ENCODE results near the gene IL7R. TPM values are rescaled to one million over a fixed set of nuclear protein-coding genes. Genes with fewer than 3 reads are reported as not detected.
"Not testable (repeated sequence)": the region's sequence is repeated elsewhere in the genome, so short reads cannot be mapped to it uniquely, and the experiment has no call there.

The IL7R gene
- total RNA-seq, 1 donor: 0.81 TPM

- peak in 1 of 3 donors; percentile 10 for DNase-seq (ENCODE audit: low read depth in 2 of 3, low spot score in 2 of 3)
These were observed 13.1 kb downstream of the IL7R start for GRCh38 chr5:35869685-35870277.

- no peak for DNase-seq (ENCODE audit: low read depth in 2 of 3, low spot score in 2 of 3)
These were observed 13.9 kb downstream of the IL7R start for GRCh38 chr5:35870605-35871004.

DNA sequence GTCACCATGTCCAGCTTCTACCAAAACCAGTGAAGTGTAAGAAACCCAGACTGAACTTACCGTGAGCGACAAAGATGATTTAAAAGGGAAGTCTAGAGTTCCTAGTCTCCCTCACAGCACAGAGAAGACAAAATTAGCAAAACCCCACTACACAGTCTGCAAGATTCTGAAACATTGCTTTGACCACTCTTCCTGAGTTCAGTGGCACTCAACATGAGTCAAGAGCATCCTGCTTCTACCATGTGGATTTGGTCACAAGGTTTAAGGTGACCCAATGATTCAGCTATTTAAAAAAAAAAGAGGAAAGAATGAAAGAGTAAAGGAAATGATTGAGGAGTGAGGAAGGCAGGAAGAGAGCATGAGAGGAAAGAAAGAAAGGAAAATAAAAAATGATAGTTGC, 19.8 kb downstream of the IL7R start:
- DNase-seq (ENCODE audit: low read depth in 2 of 3, low spot score in 2 of 3): no peak

- DNase-seq (ENCODE audit: low read depth in 2 of 3, low spot score in 2 of 3): no peak
These were observed 20.2 kb downstream of the IL7R start for GRCh38 chr5:35876922-35877321.

GRCh38 chr5:35877655-35878054, 21.0 kb downstream of the IL7R start:
- no peak for DNase-seq (ENCODE audit: low read depth in 2 of 3, low spot score in 2 of 3)

GRCh38 chr5:35878079-35878478, 21.4 kb downstream of the IL7R start:
- no peak for DNase-seq (ENCODE audit: low read depth in 2 of 3, low spot score in 2 of 3)

- no peak for DNase-seq (ENCODE audit: low read depth in 2 of 3, low spot score in 2 of 3)
These were observed 22.4 kb downstream of the IL7R start for GRCh38 chr5:35879096-35879495.

DNA sequence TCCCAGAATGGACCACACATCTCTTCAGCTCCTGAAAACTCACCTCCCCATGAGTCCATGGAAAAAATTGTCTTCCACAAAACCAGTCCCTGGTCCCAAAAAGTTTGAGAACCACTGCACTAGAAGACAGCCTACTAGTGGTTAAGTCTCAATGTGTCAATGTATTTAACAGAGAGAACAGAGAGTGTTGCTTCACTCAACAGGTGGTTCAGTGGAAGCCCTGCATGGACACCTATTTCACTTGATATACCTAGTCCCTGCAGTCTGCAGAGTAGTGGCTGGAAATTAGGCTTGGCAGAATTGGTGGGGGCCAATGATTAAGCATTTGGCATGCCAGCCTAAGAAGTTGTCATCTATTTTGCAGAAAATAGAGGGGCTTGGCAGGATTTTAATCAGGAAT, 23.0 kb downstream of the IL7R start:
- no peak for DNase-seq (ENCODE audit: low read depth in 2 of 3, low spot score in 2 of 3)

- DNase-seq (ENCODE audit: low read depth in 2 of 3, low spot score in 2 of 3): no peak
These were observed 23.5 kb downstream of the IL7R start for GRCh38 chr5:35880156-35880555.

DNA sequence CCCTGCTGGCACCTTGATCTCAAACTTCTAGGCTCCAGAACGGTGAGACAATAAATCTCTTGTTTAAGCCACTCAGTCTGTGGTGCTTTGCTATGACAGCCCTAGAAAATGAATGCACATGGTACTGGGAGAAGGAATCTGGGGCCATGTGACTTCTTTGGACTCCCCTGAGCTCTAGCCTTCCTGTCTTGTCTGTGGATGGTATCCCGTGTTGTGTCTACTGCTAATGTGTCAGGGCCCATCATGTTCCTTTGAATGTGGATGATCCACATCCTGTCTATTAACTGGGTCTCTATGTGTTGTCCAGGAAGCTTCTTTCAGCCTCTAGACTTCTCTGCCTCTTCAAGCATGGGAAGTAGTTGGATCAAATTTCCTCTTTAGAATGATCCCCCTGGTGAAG, 25.1 kb downstream of the IL7R start:
- no peak for DNase-seq (ENCODE audit: low read depth in 2 of 3, low spot score in 2 of 3)

GRCh38 chr5:35884191-35884769, 27.6 kb downstream of the IL7R start:
- DNase-seq (ENCODE audit: low read depth in 2 of 3, low spot score in 2 of 3): peak in 2 of 3 donors; percentile 22 to 71

GRCh38 chr5:35884773-35885172, 28.1 kb downstream of the IL7R start:
- no peak for DNase-seq (ENCODE audit: low read depth in 2 of 3, low spot score in 2 of 3)

DNA sequence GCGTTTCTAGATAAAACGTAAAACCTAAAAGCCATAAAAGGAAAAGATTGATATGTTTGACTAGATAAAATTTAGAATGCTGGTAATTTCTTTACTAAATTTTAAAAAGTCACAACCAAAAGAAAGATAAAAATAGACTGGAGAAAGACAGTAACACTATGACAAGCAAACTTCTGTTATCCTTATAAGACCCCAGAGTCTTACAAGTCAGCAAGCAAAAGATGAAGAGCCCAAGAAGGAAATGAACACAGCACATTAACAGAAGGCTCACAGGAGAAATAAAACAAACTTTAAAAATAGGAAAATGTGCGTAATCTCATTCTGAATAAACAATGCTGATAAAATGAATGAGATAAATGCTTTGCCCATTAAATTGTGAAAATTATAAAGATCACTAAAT, 29.7 kb downstream of the IL7R start:
- DNase-seq (ENCODE audit: low read depth in 2 of 3, low spot score in 2 of 3): peak in 1 of 3 donors; percentile 34

- DNase-seq (ENCODE audit: low read depth in 2 of 3, low spot score in 2 of 3): no peak
These were observed 30.8 kb downstream of the IL7R start for GRCh38 chr5:35887321-35888100.

GRCh38 chr5:35890021-35891020, 33.6 kb downstream of the IL7R start:
- DNase-seq (ENCODE audit: low read depth in 2 of 3, low spot score in 2 of 3): no peak

- DNase-seq (ENCODE audit: low read depth in 2 of 3, low spot score in 2 of 3): not testable (repeated sequence)
These were observed 36.1 kb downstream of the IL7R start for GRCh38 chr5:35892799-35893198.

- no peak for DNase-seq (ENCODE audit: low read depth in 2 of 3, low spot score in 2 of 3)
These were observed 37.4 kb downstream of the IL7R start for GRCh38 chr5:35894131-35894530.

GRCh38 chr5:35898952-35899660, 42.4 kb downstream of the IL7R start:
- DNase-seq (ENCODE audit: low read depth in 2 of 3, low spot score in 2 of 3): no peak

GRCh38 chr5:35899800-35900199, 43.1 kb downstream of the IL7R start:
- peak in 1 of 3 donors; percentile 35 for DNase-seq (ENCODE audit: low read depth in 2 of 3, low spot score in 2 of 3)

Data from hematopoietic multipotent progenitor cell (in vitro differentiated cells).